ENCODE data around the gene PHKG1.
"Not testable (repeated sequence)": the region's sequence is repeated elsewhere in the genome, so short reads cannot be mapped to it uniquely, and the experiment has no call there.

The PHKG1 gene

DNA sequence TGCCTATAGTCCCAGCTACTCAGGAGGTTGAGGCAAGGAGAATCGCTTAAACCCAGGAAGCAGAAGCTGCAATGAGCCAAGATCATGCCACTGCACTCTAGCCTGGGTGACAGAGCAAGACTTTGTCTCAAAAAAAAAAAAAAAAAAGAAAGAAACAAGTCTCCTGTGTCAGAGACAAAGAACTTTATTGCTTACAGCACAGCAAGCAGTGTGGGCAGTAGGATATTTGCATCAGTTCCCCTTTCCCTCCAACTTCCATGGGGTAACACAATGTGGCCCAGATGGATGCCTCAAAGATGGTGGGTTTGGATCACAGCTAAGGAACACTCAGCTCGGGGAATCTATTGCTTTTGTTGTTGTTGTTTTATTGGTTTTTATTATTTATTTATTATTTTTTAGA lies 47.0 kb downstream of the PHKG1 start:
- DNase-seq (ENCODE audit: low read depth in 2 of 2), result not testable (repeated sequence)

DNA sequence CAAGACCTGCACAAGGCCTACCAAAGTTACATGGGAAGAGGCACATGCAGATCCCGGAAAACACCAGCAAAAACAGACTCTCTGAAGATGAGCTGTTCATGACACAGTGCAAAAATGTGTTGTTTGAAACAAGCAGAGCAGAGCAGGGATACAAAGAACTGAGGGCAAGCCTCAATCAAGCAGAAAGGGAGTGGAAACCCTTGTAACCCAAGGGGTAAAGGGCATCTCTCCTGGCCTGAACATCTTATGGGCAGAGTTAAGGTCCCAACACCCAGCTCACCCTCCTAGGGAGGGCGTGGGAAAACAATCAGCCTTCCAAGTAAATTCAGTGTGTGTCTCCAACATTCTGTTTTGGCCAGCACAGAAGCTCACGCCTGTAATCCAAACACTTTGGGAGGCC lies 52.0 kb downstream of the PHKG1 start:
- no peak for DNase-seq (ENCODE audit: low read depth in 2 of 2)

DNA sequence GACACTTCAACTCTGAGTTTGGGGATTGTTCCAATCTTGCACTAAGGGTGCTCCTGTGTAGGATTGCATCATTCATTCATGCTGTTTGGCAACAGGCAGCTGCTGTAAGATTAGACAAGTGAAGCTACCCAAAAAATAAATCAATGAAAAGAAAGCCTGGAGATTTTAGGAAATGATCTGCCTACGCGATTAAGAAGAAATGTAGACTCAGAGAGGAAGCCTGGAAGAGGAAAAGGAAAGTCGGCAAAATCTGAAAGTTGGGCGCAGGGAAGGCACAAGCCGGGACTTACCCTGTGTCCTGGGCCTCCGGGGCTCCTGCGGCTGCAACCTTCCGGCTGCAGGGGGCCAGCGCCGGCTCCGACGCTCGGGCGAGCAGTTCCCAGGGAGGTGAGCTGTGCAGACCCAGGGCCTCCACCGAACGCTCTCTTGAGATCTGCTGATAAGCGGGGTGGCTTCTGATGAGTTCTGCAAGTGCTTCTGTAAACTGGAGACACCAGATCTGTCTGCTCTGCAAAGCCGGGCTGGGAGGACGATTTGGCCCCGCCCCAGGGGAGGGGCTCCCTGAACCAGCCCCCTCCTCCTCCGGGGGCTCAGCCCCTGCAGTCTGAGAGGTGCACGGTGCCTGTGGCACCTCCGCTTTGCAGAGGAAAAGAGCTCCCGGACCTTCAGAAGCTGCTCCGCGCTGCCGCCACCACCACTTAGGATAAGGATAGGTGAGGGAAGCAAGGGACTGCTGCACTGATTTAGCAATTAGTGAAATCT lies 58.9 kb downstream of the PHKG1 start:
- DNase-seq (ENCODE audit: low read depth in 2 of 2), result peak; percentile 40 to 66

DNA sequence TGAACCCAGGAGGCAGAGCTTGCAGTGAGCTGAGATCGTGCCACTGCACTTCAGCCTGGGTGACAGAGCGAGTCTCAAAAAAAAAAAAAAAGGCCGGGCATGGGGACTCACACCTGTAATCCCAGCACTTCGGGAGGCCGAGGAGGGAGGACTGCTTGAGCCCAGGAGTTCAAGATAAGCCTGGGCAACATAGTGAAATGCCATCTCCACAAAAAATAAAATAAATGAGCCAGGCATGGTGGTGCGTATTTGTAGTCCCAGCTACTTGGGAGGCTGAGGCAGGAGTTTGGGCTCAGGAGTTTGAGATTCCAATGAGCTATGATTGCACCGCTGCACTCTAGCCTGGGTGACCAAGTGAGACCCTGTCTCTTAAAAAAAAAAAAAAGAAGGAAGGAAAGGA lies 60.2 kb downstream of the PHKG1 start:
- not testable (repeated sequence) for DNase-seq (ENCODE audit: low read depth in 2 of 2)

DNA sequence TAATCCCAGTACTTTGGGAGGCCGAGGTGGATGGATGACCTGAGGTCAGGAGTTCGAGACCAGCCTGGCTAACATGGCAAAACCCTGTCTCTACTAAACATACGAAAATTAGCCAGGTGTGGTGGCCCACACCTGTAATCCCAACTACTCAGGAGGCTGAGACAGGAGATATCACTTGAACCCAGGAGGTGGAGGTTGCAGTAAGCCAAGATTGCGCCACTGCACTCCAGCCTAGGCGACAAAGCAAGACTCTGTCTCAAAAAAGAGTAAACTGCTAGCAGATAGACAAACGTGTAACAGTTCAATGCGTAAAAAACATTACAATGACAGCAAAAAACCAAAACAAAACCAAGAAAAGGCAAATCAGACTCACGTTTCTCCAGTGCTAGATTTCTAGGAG lies 61.2 kb downstream of the PHKG1 start:
- not testable (repeated sequence) for DNase-seq (ENCODE audit: low read depth in 2 of 2)

DNA sequence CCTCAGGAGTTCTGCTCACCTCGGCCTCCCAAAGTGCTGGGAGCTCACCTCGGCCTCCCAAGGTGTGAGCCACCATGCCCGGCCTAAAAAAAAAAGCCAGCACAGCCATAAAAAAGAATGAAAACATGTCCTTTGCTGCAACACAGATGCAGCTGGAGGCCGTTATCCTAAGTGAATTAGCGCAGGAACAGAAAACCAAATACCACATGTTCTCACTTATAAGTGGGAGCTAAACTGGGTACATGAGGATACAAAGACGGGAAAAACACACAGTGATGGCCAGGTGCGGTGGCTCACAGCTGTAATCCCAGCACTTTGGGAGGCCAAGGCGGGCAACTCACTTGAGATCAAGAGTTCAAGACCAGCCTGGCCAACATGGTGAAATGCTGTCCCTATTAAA lies 62.4 kb downstream of the PHKG1 start:
- DNase-seq (ENCODE audit: low read depth in 2 of 2), result no peak
